T-helper 1 cell treated with Interleukin-12 subunit alpha and Interleukin-12 subunit beta and Interleukin-4 antibody, amounts not matched to agents 30 ng/mL and 1 ng/mL, for 36 hours (primary cell): ENCODE measurements around the gene IFNA14. TPM values are rescaled to one million over a fixed set of nuclear protein-coding genes. Genes with fewer than 3 reads are reported as not detected.

Experiments used
- intact Hi-C: fragments of 100-400 bp; cut with micrococcal nuclease; formaldehyde crosslinking; loops from one replicate; pipeline ENCODE4 v1.15.1; 2024
- total RNA-seq: library from RNA; stranded (reverse); gene quantifications from 2 replicates; pipeline ENCODE4 v1.2.3, GENCODE V29; 2022

IFNA14 gene
- not detected in 2 replicates for total RNA-seq

- intact Hi-C loops, result loop anchor here (5.0 kb wide), 1 partner anchor 87 kb away; no protein-coding TSS in a partner anchor
Measured at GRCh38 chr9:21239911-21240310, at the start of gene IFNA14. Gene IFNA14, minus strand, starts transcription at chr9:21240005. Its CDS starts 70 bp downstream, at chr9:21239935.

- intact Hi-C loops, result no loop called here
Measured at GRCh38 chr9:21287280-21287679, 47.5 kb upstream of the IFNA14 start.

GRCh38 chr9:21286659-21287058 lies 46.9 kb upstream of the IFNA14 start:
- intact Hi-C loops, result no loop called here

GRCh38 chr9:21286099-21286498 lies 46.3 kb upstream of the IFNA14 start:
- intact Hi-C loops, result no loop called here

GRCh38 chr9:21281275-21281674 lies 41.5 kb upstream of the IFNA14 start:
- intact Hi-C loops, result no loop called here

GRCh38 chr9:21268347-21268657 lies 28.5 kb upstream of the IFNA14 start:
- intact Hi-C loops, result no loop called here

- intact Hi-C loops, result no loop called here
Measured at GRCh38 chr9:21267485-21268346, 27.9 kb upstream of the IFNA14 start.

GRCh38 chr9:21266733-21267484 lies 27.1 kb upstream of the IFNA14 start:
- intact Hi-C loops, result no loop called here

GRCh38 chr9:21265421-21266189 lies 25.8 kb upstream of the IFNA14 start:
- intact Hi-C loops, result no loop called here

- intact Hi-C loops, result no loop called here
Measured at GRCh38 chr9:21255538-21256212, 15.9 kb upstream of the IFNA14 start.

GRCh38 chr9:21252721-21253547 lies 13.1 kb upstream of the IFNA14 start:
- intact Hi-C loops, result loop anchor here (5.0 kb wide), 2 partner anchors 144 to 204 kb away; no protein-coding TSS in a partner anchor

GRCh38 chr9:21251638-21252037 lies 11.8 kb upstream of the IFNA14 start:
- intact Hi-C loops, result loop anchor here (5.0 kb wide), 2 partner anchors 146 to 206 kb away; no protein-coding TSS in a partner anchor

- intact Hi-C loops, result loop anchor here (5.0 kb wide), 2 partner anchors 146 to 206 kb away; no protein-coding TSS in a partner anchor
Measured at GRCh38 chr9:21251190-21251589, 11.4 kb upstream of the IFNA14 start.

GRCh38 chr9:21244836-21245235 lies 5.0 kb upstream of the IFNA14 start:
- intact Hi-C loops, result no loop called here

- intact Hi-C loops, result loop anchor here (5.0 kb wide), 1 partner anchor 91 kb away; no protein-coding TSS in a partner anchor
Measured at GRCh38 chr9:21236360-21236714, 3.5 kb downstream of the IFNA14 start.

GRCh38 chr9:21235468-21236359 lies 4.1 kb downstream of the IFNA14 start:
- intact Hi-C loops, result loop anchor here (1.0 to 5.0 kb wide), 4 partner anchors 92 to 554 kb away; no protein-coding TSS in a partner anchor

GRCh38 chr9:21234153-21234687 lies 5.6 kb downstream of the IFNA14 start:
- intact Hi-C loops, result loop anchor here (2.0 kb wide), 1 partner anchor 165 kb away; no protein-coding TSS in a partner anchor

- intact Hi-C loops, result no loop called here
Measured at GRCh38 chr9:21233258-21233657, 6.5 kb downstream of the IFNA14 start.

GRCh38 chr9:21228122-21228521 lies 11.7 kb downstream of the IFNA14 start, which contains the start of gene IFNA17:
Gene IFNA17, minus strand, starts transcription at chr9:21228222. Its CDS starts 49 bp downstream, at chr9:21228173.
- intact Hi-C loops, result no loop called here
